Keratinocyte (primary cell): ENCODE data around the gene ATF3. TPM values are rescaled to one million over a fixed set of nuclear protein-coding genes. Genes with fewer than 3 reads are reported as not detected.

Experiments used
- DNase-seq: peaks from one replicate; pipeline ENCODE4 v3.0.0-alpha.2; 2011; ENCODE audit warnings: low read depth, missing footprints, low spot score
- FAIRE-seq: peaks from 2 replicates; lab custom pipeline; 2011; peaks lifted over from hg19 to GRCh38; lab: Jason Lieb, UNC
- H2AFZ ChIP-seq: 2 replicates; pipeline ENCODE4 v1.6.0; 2012; ENCODE audit warnings: low read length, control low read depth, inconsistent platforms; ENCODE audit not compliant: control insufficient read depth
- H3K27ac ChIP-seq: 2 replicates; pipeline ENCODE4 v1.5.1; 2011; ENCODE audit warnings: low read length; ENCODE audit not compliant: control insufficient read depth, insufficient read depth
- H3K27me3 ChIP-seq: 3 replicates; pipeline ENCODE4 v1.6.0; 2011; ENCODE audit warnings: low read length; ENCODE audit not compliant: control insufficient read depth, insufficient read depth; ENCODE audit errors: extremely low read depth
- H3K36me3 ChIP-seq, 2 experiments: 2 replicates in 1 of 2; 3 replicates in 1 of 2; pipeline ENCODE4 v1.5.1; 2011; ENCODE audit warnings: low read length in 2 of 2, mild to moderate bottlenecking in 1 of 2; ENCODE audit not compliant: control insufficient read depth in 2 of 2, insufficient read depth in 2 of 2; ENCODE audit errors: extremely low read depth in 1 of 2
- H3K4me1 ChIP-seq: 3 replicates; pipeline ENCODE4 v1.5.1; 2011; ENCODE audit warnings: low read length; ENCODE audit not compliant: control insufficient read depth, insufficient read depth; ENCODE audit errors: extremely low read depth
- H3K4me2 ChIP-seq: 3 replicates; pipeline ENCODE4 v1.6.0; 2011; ENCODE audit warnings: low read depth, low read length; ENCODE audit not compliant: control insufficient read depth, insufficient read depth; ENCODE audit errors: extremely low read depth
- H3K4me3 ChIP-seq, 3 experiments: fragments of 200-600 bp in 1 of 3; sonication (generic) in 1 of 3; 2 replicates in 2 of 3; 3 replicates in 1 of 3; pipeline ENCODE4 v1.5.1; 2011 to 2016; ENCODE audit warnings: low read length in 3 of 3, mild to moderate bottlenecking in 3 of 3, control low read depth in 2 of 3, inconsistent platforms in 1 of 3, low read depth in 1 of 3, mixed read lengths in 1 of 3, mixed run types in 1 of 3, moderate library complexity in 1 of 3; ENCODE audit not compliant: control insufficient read depth in 2 of 3, insufficient read depth in 2 of 3; ENCODE audit errors: extremely low read depth in 1 of 3
- H3K79me2 ChIP-seq: 2 replicates; pipeline ENCODE4 v1.6.0; 2012; ENCODE audit warnings: low read length; ENCODE audit not compliant: control insufficient read depth, insufficient read depth
- H3K9ac ChIP-seq: 3 replicates; pipeline ENCODE4 v1.6.0; 2011; ENCODE audit warnings: low read length; ENCODE audit not compliant: control insufficient read depth, insufficient read depth; ENCODE audit errors: extremely low read depth
- H3K9me1 ChIP-seq: 3 replicates; pipeline ENCODE4 v1.6.0; 2011; ENCODE audit warnings: low read length; ENCODE audit not compliant: control insufficient read depth, insufficient read depth; ENCODE audit errors: extremely low read depth
- H3K9me3 ChIP-seq: 2 replicates; pipeline ENCODE4 v1.5.1; 2012; ENCODE audit warnings: low read depth, low read length; ENCODE audit not compliant: control insufficient read depth
- H4K20me1 ChIP-seq: 3 replicates; pipeline ENCODE4 v1.6.0; 2011; ENCODE audit warnings: low read length; ENCODE audit not compliant: control insufficient read depth, insufficient read depth; ENCODE audit errors: extremely low read depth
- CTCF ChIP-seq, 3 experiments: IDR thresholded peaks in 1 of 3; conservative IDR thresholded peaks in 1 of 3; optimal IDR thresholded peaks in 1 of 3; 2 replicates in 2 of 3; 3 replicates in 1 of 3; pipeline versions ENCODE3 to v1.5.1; 2011; ENCODE audit warnings: low read length in 3 of 3, mild to moderate bottlenecking in 3 of 3, moderate library complexity in 2 of 3, control low read depth in 1 of 3, inconsistent platforms in 1 of 3; ENCODE audit not compliant: insufficient read depth in 2 of 3; ENCODE audit errors: extremely low read depth in 1 of 3
- EZH2 ChIP-seq: IDR thresholded peaks from one replicate; pipeline ENCODE4 v1.6.1; 2012; ENCODE audit warnings: inconsistent platforms, mild to moderate bottlenecking, low read length, moderate library complexity
- dilution Hi-C: fragments of 300-500 bp; cut with MboI; formaldehyde crosslinking; loops from one replicate; pipeline ENCODE4 v1.7.0; 2020; ENCODE audit warnings: low sequenced_read_pairs; ENCODE audit not compliant: extremely low pct_ligation_motif_present
- polyA plus RNA-seq, 5 experiments: library from polyadenylated mRNA; depleted of rRNA in 3 of 5; stranded (reverse) in 3 of 5; stranded (forward) in 1 of 5; unstranded in 1 of 5; fragments of >200 nt; gene quantifications; 1 replicate in 1 of 5; 2 replicates in 3 of 5; 3 replicates in 1 of 5; pipeline versions ENCODE4 v1.2.1 to v1.2.3, GENCODE V29; 2011 to 2012; ENCODE audit warnings: missing spikeins in 2 of 5, low read depth in 1 of 5, low replicate concordance in 1 of 5

The ATF3 gene
- polyA plus RNA-seq, 1 donor (not counting 4 experiments of a cell fraction or from before 2014, with no cell fraction given) = 45.1 TPM

DNA sequence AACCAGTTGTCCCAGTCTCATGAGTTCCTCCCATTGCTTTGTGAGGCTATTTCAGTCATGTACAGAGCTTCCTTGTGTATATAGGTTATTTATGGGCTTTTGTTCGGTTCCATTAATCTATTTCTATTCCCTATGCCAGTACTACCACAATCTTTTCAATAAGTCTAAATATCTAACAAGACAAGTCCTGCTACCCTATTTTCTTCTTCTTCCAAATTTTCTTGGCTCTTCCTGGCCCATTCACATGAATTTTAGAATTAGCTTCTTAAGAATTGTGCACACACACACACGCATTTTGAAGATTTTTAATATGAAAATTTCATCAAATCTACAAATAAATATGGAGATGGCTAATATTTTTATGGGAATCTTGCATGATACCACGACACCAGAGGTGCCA lies 33.8 kb upstream of the ATF3 start:
- H3K27ac ChIP-seq = no peak overlapping the region
- no peak overlapping the region for H2AFZ ChIP-seq
- no peak overlapping the region for H3K9ac ChIP-seq
- no peaks in the 10 kb centered on the region for H3K9me1 ChIP-seq
- H3K4me2 ChIP-seq = no peak overlapping the region
- FAIRE-seq (no peak), DNase-seq (no peak)
- H3K4me1 ChIP-seq = no peaks in the 10 kb centered on the region
- H3K36me3 ChIP-seq = no peaks in the 10 kb centered on the region
- no peaks in the 10 kb centered on the region for H4K20me1 ChIP-seq
- no peaks in the 10 kb centered on the region for H3K27me3 ChIP-seq
- no peak overlapping the region for H3K4me3 ChIP-seq
- dilution Hi-C loops = no loop called here
- no peaks in the 10 kb centered on the region for H3K79me2 ChIP-seq
- TF ChIP-seq CTCF (optimal IDR thresholded peaks at IDR 0.05 in 1 of 3, IDR thresholded peaks at IDR 0.05 in 1 of 3, conservative IDR thresholded peaks at IDR 0.05 in 1 of 3; ENCODE audit: extremely low read depth in 1 of 3, insufficient read depth in 2 of 3, low read length in 3 of 3) (no peak), EZH2 (no peak)
- H3K9me3 ChIP-seq = no peaks in the 10 kb centered on the region

DNA sequence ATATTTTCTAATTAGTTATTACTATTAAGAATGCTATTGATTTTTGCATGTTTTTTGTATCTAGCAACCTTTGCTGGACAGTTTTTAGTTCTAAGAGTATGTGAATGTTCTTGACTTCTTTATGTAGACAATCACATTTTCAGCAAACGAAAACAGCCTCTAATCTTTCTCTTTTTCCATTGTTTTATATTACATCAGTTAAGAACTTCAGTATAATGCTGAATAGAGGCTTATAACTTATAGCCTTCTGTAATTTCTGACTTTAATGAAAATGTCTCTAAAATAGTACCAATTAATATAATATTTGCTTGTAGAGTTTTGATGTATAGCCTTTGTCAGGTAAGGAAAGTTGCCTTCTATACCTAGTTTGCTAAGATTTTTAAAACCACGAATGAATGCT lies 33.2 kb upstream of the ATF3 start:
- no peaks in the 10 kb centered on the region for H3K79me2 ChIP-seq
- H3K27ac ChIP-seq = no peak overlapping the region
- no peak overlapping the region for H3K9ac ChIP-seq
- H3K9me1 ChIP-seq = no peaks in the 10 kb centered on the region
- H3K27me3 ChIP-seq = no peaks in the 10 kb centered on the region
- dilution Hi-C loops = no loop called here
- no peaks in the 10 kb centered on the region for H3K9me3 ChIP-seq
- FAIRE-seq (no peak), DNase-seq (no peak)
- H4K20me1 ChIP-seq = no peaks in the 10 kb centered on the region
- no peaks in the 10 kb centered on the region for H3K36me3 ChIP-seq
- H3K4me2 ChIP-seq = no peak overlapping the region
- TF ChIP-seq CTCF (optimal IDR thresholded peaks at IDR 0.05 in 1 of 3, IDR thresholded peaks at IDR 0.05 in 1 of 3, conservative IDR thresholded peaks at IDR 0.05 in 1 of 3; ENCODE audit: extremely low read depth in 1 of 3, insufficient read depth in 2 of 3, low read length in 3 of 3) = no peak
- no peak for TF ChIP-seq EZH2
- H2AFZ ChIP-seq = no peak overlapping the region
- H3K4me1 ChIP-seq = no peaks in the 10 kb centered on the region
- no peak overlapping the region for H3K4me3 ChIP-seq
